ENCODE measurements around the gene CASK.
"Not testable (repeated sequence)": the region's sequence is repeated elsewhere in the genome, so short reads cannot be mapped to it uniquely, and the experiment has no call there.

The CASK gene

GRCh38 chrX:41518841-41519220, 404.5 kb downstream of the CASK start:
- no peak for DNase-seq (ENCODE audit: low read depth)
- in situ Hi-C loops (cut with HindIII; ENCODE audit: low sequenced_read_pairs) = no loop called here
- no peak overlapping the region for H3K4me3 ChIP-seq (ENCODE audit: low read depth, low read length)
- TF ChIP-seq, protein P1, sequence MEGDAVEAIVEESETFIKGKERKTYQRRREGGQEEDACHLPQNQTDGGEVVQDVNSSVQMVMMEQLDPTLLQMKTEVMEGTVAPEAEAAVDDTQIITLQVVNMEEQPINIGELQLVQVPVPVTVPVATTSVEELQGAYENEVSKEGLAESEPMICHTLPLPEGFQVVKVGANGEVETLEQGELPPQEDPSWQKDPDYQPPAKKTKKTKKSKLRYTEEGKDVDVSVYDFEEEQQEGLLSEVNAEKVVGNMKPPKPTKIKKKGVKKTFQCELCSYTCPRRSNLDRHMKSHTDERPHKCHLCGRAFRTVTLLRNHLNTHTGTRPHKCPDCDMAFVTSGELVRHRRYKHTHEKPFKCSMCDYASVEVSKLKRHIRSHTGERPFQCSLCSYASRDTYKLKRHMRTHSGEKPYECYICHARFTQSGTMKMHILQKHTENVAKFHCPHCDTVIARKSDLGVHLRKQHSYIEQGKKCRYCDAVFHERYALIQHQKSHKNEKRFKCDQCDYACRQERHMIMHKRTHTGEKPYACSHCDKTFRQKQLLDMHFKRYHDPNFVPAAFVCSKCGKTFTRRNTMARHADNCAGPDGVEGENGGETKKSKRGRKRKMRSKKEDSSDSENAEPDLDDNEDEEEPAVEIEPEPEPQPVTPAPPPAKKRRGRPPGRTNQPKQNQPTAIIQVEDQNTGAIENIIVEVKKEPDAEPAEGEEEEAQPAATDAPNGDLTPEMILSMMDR (IDR thresholded peaks at IDR 0.05; ENCODE audit: low read depth, low read length, missing control alignments) = no peak

DNA sequence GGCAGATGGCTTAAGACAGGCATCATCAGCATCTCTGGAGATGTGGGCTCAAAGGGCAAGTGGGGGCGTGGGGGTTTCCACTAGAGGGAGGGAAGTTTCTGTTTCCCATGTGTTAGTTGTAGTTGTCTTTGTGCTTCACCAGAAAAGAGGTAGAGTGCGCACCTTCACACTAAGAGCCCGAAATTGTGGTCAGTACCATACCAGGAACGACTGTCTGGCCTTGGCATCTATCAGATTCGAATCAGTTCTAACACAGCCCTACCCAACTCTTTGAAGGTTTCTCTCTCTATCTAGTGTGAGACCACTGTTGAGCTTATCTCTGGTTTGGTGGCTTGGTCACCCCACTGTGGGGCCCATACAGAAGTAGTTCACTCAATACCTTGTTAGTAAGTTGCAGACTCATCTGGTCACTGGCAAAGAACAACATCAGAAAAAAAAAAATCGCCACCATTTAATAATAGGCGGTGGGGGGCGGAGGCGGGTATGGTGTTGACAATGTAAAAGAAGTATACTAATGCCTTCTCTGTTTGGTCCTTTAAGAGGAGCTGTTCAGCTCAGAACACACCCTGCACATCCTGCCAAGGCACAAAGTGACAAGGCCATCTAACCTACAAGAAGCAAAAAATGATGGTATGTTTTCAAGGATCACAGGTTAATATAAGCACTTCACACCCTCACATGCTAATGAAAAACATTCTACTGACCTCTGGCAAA, 405.1 kb downstream of the CASK start:
- TF ChIP-seq, protein P1 (IDR thresholded peaks at IDR 0.05; ENCODE audit: low read depth, low read length, missing control alignments) = no peak
- in situ Hi-C loops (cut with HindIII; ENCODE audit: low sequenced_read_pairs) = no loop called here
- H3K4me3 ChIP-seq (ENCODE audit: low read depth, low read length) = no peak overlapping the region
- no peak for DNase-seq (ENCODE audit: low read depth)

- no peak overlapping the region for H3K4me3 ChIP-seq (ENCODE audit: low read depth, low read length)
- no peak for DNase-seq (ENCODE audit: low read depth)
- in situ Hi-C loops (cut with HindIII; ENCODE audit: low sequenced_read_pairs) = no loop called here
- TF ChIP-seq, protein P1 (IDR thresholded peaks at IDR 0.05; ENCODE audit: low read depth, low read length, missing control alignments) = no peak
Measured at GRCh38 chrX:41516999-41517765, 406.2 kb downstream of the CASK start.

- no peak for DNase-seq (ENCODE audit: low read depth)
- in situ Hi-C loops (cut with HindIII; ENCODE audit: low sequenced_read_pairs) = no loop called here
- TF ChIP-seq, protein P1 (IDR thresholded peaks at IDR 0.05; ENCODE audit: low read depth, low read length, missing control alignments) = no peak
- H3K4me3 ChIP-seq (ENCODE audit: low read depth, low read length) = no peak overlapping the region
Measured at GRCh38 chrX:41516456-41516855, 406.9 kb downstream of the CASK start.

- no peak for DNase-seq (ENCODE audit: low read depth)
- H3K4me3 ChIP-seq (ENCODE audit: low read depth, low read length) = no peak overlapping the region
- in situ Hi-C loops (cut with HindIII; ENCODE audit: low sequenced_read_pairs) = no loop called here
- TF ChIP-seq, protein P1 (IDR thresholded peaks at IDR 0.05; ENCODE audit: low read depth, low read length, missing control alignments) = no peak
Measured at GRCh38 chrX:41515376-41515775, 408.0 kb downstream of the CASK start.

DNA sequence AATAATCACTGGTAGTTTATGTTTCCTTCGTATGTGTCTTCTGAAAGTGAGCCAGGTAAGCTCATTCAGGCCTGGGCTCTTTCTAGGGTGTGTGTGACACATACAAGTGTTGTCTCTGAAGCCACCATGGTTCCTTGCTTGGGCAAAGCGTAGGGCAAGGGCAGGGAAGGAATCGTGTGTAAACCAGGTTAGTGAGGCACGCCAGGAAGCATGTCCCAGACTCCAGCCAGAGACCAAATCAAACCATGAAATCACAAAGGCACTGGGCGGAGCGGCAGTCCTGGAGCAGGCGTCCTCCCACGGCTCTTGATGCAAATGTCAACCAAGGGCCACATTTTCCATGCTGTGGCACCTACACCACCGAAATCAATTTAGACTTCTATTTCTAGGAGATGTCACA, 409.2 kb downstream of the CASK start:
- H3K4me3 ChIP-seq (ENCODE audit: low read depth, low read length) = no peak overlapping the region
- TF ChIP-seq, protein P1 (IDR thresholded peaks at IDR 0.05; ENCODE audit: low read depth, low read length, missing control alignments) = no peak
- in situ Hi-C loops (cut with HindIII; ENCODE audit: low sequenced_read_pairs) = no loop called here
- no peak for DNase-seq (ENCODE audit: low read depth)

GRCh38 chrX:41512853-41513252, 410.5 kb downstream of the CASK start:
- in situ Hi-C loops (cut with HindIII; ENCODE audit: low sequenced_read_pairs); DNase-seq (ENCODE audit: low read depth); H3K4me3 ChIP-seq (ENCODE audit: low read depth, low read length): not testable (repeated sequence)

Measured in astrocyte of the cerebellum (primary cell).